ENCODE data around the gene TSPAN4.

DNA sequence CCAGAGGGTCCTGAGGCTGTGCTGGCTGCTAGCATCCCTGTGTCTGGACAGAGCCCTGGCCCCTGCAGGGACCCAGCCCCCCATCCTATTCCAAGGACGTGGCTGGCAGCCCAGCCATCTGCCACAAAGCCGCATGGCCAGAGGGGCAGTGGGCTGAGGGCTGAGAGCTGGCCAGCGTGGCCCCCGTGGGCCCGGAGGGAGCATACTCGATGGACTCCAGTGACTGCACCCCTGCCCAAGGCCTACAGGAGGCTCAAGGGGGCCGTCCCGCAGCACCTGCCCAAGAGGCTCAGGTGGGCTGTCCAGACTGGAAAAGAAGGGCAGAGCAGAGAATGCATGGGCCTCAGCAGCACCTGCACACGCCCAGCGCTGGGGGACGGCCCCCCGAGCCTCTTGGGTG lies 13.1 kb downstream of the TSPAN4 start:
- TF ChIP-seq, protein P1, sequence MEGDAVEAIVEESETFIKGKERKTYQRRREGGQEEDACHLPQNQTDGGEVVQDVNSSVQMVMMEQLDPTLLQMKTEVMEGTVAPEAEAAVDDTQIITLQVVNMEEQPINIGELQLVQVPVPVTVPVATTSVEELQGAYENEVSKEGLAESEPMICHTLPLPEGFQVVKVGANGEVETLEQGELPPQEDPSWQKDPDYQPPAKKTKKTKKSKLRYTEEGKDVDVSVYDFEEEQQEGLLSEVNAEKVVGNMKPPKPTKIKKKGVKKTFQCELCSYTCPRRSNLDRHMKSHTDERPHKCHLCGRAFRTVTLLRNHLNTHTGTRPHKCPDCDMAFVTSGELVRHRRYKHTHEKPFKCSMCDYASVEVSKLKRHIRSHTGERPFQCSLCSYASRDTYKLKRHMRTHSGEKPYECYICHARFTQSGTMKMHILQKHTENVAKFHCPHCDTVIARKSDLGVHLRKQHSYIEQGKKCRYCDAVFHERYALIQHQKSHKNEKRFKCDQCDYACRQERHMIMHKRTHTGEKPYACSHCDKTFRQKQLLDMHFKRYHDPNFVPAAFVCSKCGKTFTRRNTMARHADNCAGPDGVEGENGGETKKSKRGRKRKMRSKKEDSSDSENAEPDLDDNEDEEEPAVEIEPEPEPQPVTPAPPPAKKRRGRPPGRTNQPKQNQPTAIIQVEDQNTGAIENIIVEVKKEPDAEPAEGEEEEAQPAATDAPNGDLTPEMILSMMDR (IDR thresholded peaks at IDR 0.05) = no peak
- no peak for TF ChIP-seq EZH2 (IDR thresholded peaks at IDR 0.05; ENCODE audit: borderline replicate concordance, insufficient read depth, low read depth, low read length, poor library complexity, severe bottlenecking)
